Endodermal cell (in vitro differentiated cells): ENCODE measurements around the gene ANKS1B. TPM values are rescaled to one million over a fixed set of nuclear protein-coding genes. Genes with fewer than 3 reads are reported as not detected.

Source experiments
- DNase-seq: peaks from one replicate; pipeline ENCODE4 v3.0.0-alpha.2; 2017
- H3K27ac ChIP-seq: 2 replicates; pipeline ENCODE4 v1.5.1; 2013; ENCODE audit warnings: mild to moderate bottlenecking, low read depth, low read length, moderate library complexity
- H3K27me3 ChIP-seq: 2 replicates; pipeline ENCODE4 v1.6.1; 2013; ENCODE audit warnings: mild to moderate bottlenecking, low read length, moderate library complexity; ENCODE audit not compliant: insufficient read depth, control insufficient read depth, poor library complexity, severe bottlenecking
- H3K36me3 ChIP-seq: 2 replicates; pipeline ENCODE4 v1.7.0; 2013; ENCODE audit warnings: mild to moderate bottlenecking, low read length, moderate library complexity; ENCODE audit not compliant: control insufficient read depth, insufficient read depth
- H3K4me1 ChIP-seq: one replicate; pipeline ENCODE4 v1.7.0; 2013; ENCODE audit warnings: low read length; ENCODE audit not compliant: control insufficient read depth, insufficient read depth
- H3K4me3 ChIP-seq: 2 replicates; pipeline ENCODE4 v1.5.1; 2013; ENCODE audit warnings: mild to moderate bottlenecking, low read length, moderate library complexity
- H3K9ac ChIP-seq: 2 replicates; pipeline ENCODE4 v1.6.1; 2013; ENCODE audit warnings: mild to moderate bottlenecking, low read length, moderate library complexity; ENCODE audit not compliant: poor library complexity, severe bottlenecking; ENCODE audit errors: extremely low read depth
- H3K9me3 ChIP-seq: 2 replicates; pipeline ENCODE4 v1.6.1; 2013; ENCODE audit warnings: mild to moderate bottlenecking, low read length, moderate library complexity; ENCODE audit not compliant: control insufficient read depth
- H3K27ac Mint-ChIP-seq: 2 replicates; pipeline ENCODE4 v1.8.0; 2020; ENCODE audit warnings: mixed read lengths
- H3K27me3 Mint-ChIP-seq: 2 replicates; pipeline ENCODE4 v1.8.0; 2021; ENCODE audit warnings: mild to moderate bottlenecking, mixed read lengths; ENCODE audit not compliant: insufficient read depth
- H3K36me3 Mint-ChIP-seq: 2 replicates; pipeline ENCODE4 v1.8.0; 2020; ENCODE audit warnings: low read depth, mixed read lengths
- H3K4me1 Mint-ChIP-seq: 2 replicates; pipeline ENCODE4 v1.8.0; 2020; ENCODE audit warnings: mixed read lengths
- H3K4me3 Mint-ChIP-seq: 2 replicates; pipeline ENCODE4 v1.8.0; 2020; ENCODE audit warnings: mild to moderate bottlenecking, moderate library complexity, mixed read lengths
- H3K9me3 Mint-ChIP-seq: 2 replicates; pipeline ENCODE4 v1.8.0; 2020; ENCODE audit warnings: mild to moderate bottlenecking, mixed read lengths
- WGBS, 2 experiments: methylation state at CpG; one replicate each; pipeline versions ENCODE4 v1.1.5 to v1.1.7; 2013; ENCODE audit warnings: missing lambda C conversion rate in 2 of 2, mixed read lengths in 1 of 2; ENCODE audit not compliant: insufficient coverage in 1 of 2, insufficient read length in 1 of 2; 5-methylcytosine and 5-hydroxymethylcytosine counted together
- total RNA-seq, 2 donors: library from RNA; stranded (reverse); fragmentation: NEBNext Ultra II Directional in 1 of 2; extraction: Animal tissue kit (Norgen Biotek cat#: 25700) in 1 of 2; gene quantifications; 2 replicates in 1 of 2; 3 replicates in 1 of 2; pipeline ENCODE4 v1.2.1, GENCODE V29; 2021
- TF ChIP-seq, protein P1 (sequence below): fragments of 200-600 bp; sonication (generic); conservative IDR thresholded peaks from 2 replicates; pipeline ENCODE4 v1.5.0; 2021; ENCODE audit warnings: antibody characterized with exemption, mild to moderate bottlenecking

ANKS1B gene
- total RNA-seq, 2 donors from 2014 or later: 28.5 to 65.8 TPM

DNA sequence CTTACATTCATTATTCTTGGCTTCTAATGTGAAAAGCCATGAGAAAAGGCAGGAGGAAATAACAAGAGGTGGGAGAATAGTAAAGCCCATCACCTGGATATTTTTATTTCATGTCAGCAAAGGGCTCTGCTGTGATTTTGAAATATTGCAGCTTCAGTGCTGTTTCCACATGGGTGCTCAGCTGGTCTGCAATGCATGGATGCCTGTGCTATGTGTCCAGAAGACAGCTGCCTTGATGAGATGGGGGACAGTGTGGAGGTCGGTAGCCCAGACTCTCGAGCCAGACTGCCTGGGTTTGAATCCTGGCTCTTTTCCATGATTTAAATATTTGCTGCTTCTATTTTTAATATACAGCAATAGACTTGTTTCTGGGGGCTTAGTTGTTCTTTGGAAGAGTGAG is 814.7 kb downstream of the ANKS1B start:
- WGBS, 2 experiments: 100% methylated on average over 2 of the region's 2 CpGs; no CpG with 5 or more reads in 1 of the 2 experiments
- no peaks in the 10 kb centered on the region for H3K36me3 ChIP-seq
- TF ChIP-seq, protein P1, sequence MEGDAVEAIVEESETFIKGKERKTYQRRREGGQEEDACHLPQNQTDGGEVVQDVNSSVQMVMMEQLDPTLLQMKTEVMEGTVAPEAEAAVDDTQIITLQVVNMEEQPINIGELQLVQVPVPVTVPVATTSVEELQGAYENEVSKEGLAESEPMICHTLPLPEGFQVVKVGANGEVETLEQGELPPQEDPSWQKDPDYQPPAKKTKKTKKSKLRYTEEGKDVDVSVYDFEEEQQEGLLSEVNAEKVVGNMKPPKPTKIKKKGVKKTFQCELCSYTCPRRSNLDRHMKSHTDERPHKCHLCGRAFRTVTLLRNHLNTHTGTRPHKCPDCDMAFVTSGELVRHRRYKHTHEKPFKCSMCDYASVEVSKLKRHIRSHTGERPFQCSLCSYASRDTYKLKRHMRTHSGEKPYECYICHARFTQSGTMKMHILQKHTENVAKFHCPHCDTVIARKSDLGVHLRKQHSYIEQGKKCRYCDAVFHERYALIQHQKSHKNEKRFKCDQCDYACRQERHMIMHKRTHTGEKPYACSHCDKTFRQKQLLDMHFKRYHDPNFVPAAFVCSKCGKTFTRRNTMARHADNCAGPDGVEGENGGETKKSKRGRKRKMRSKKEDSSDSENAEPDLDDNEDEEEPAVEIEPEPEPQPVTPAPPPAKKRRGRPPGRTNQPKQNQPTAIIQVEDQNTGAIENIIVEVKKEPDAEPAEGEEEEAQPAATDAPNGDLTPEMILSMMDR: no peak
- Mint-ChIP-seq H3K9me3 (no peaks in the 10 kb centered on the region), H3K36me3 (no peaks in the 10 kb centered on the region), H3K4me3 (no peak overlapping the region), H3K27me3 (no peaks in the 10 kb centered on the region), H3K4me1 (no peaks in the 10 kb centered on the region), H3K27ac (no peak overlapping the region)
- H3K9ac ChIP-seq: no peak overlapping the region
- no peaks in the 10 kb centered on the region for H3K27me3 ChIP-seq
- no peaks in the 10 kb centered on the region for H3K4me1 ChIP-seq
- no peak overlapping the region for H3K4me3 ChIP-seq
- no peak for DNase-seq
- H3K27ac ChIP-seq: no peak overlapping the region
- H3K9me3 ChIP-seq: no peaks in the 10 kb centered on the region

GRCh38 chr12:99157946-99158345 is 826.8 kb downstream of the ANKS1B start:
- Histone ChIP-seq H3K4me1 (no peaks in the 10 kb centered on the region), H3K27me3 (no peaks in the 10 kb centered on the region), H3K9me3 (no peaks in the 10 kb centered on the region), H3K36me3 (no peaks in the 10 kb centered on the region), H3K9ac (no peak overlapping the region), H3K27ac (no peak overlapping the region), H3K4me3 (no peak overlapping the region)
- Mint-ChIP-seq H3K36me3 (no peaks in the 10 kb centered on the region), H3K4me3 (no peak overlapping the region), H3K27ac (no peak overlapping the region), H3K4me1 (peaks cover 3% of the 10 kb centered on the region), H3K9me3 (peaks cover 16% of the 10 kb centered on the region), H3K27me3 (no peaks in the 10 kb centered on the region)
- no peak for DNase-seq
- TF ChIP-seq, protein P1: no peak
- 100% methylated on average over 1 of the region's 1 CpG; no CpG with 5 or more reads in 1 of the 2 experiments for WGBS, 2 experiments

DNA sequence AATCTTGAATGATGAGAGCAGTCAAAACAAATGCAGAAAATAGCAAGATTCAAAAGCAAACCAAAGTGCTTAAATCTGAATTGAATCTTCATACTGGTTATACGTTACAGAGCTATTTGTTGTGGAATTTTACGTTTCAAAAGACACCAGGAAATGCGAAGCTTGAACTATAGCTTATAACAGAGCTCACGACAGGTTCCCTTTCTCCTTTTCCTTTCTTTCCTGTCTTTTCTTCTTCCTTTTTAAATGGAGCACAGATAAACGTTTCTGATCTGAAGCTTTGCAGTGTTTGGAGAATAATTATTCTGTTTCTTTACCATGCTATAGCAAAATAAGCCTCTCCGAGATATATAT is 829.8 kb downstream of the ANKS1B start:
- Mint-ChIP-seq H3K27ac (no peak overlapping the region), H3K9me3 (peaks cover 7% of the 10 kb centered on the region), H3K27me3 (no peaks in the 10 kb centered on the region), H3K36me3 (no peaks in the 10 kb centered on the region), H3K4me3 (no peak overlapping the region), H3K4me1 (peaks cover 3% of the 10 kb centered on the region)
- Histone ChIP-seq H3K4me1 (no peaks in the 10 kb centered on the region), H3K4me3 (no peak overlapping the region), H3K27me3 (no peaks in the 10 kb centered on the region), H3K9ac (no peak overlapping the region), H3K27ac (peak overlapping the region; percentile 50), H3K36me3 (no peaks in the 10 kb centered on the region), H3K9me3 (no peaks in the 10 kb centered on the region)
- TF ChIP-seq, protein P1: no peak
- DNase-seq: no peak
- 70 to 80% methylated on average over 1 to 5 of the region's 6 CpGs for WGBS, 2 experiments
